AG04450 (cell line): ENCODE measurements around the gene PGM5. TPM values are rescaled to one million over a fixed set of nuclear protein-coding genes. Genes with fewer than 3 reads are reported as not detected.
A peak's percentile ranks its signal among the peaks of the same experiment; 100 is the strongest.

Experiments used
- CTCF ChIA-PET: fragments of 300-600, 350-600 bp; formaldehyde crosslinking; extraction: SDS; loops from one replicate; lab custom pipeline; 2022; ENCODE audit warnings: antibody characterized with exemption, inconsistent platforms; lab: Charles Lee
- POLR2A ChIA-PET: fragments of 350-600 bp; formaldehyde crosslinking; extraction: SDS; loops from one replicate; lab custom pipeline; 2021; ENCODE audit warnings: antibody characterized with exemption, inconsistent platforms; lab: Yijun Ruan, JAX
- DNase-seq: peaks from one replicate; pipeline ENCODE4 v3.0.0-alpha.2; 2011; ENCODE audit warnings: low read depth, low spot score
- H3K27ac ChIP-seq: one replicate; pipeline ENCODE4 v1.5.1; 2012; ENCODE audit warnings: low read depth, low read length, control low read depth
- H3K27me3 ChIP-seq: one replicate; pipeline ENCODE4 v1.6.0; 2012; ENCODE audit warnings: low read length; ENCODE audit not compliant: control insufficient read depth, insufficient read depth
- H3K4me3 ChIP-seq: 2 replicates; pipeline ENCODE4 v1.5.1; 2011; ENCODE audit warnings: mild to moderate bottlenecking, low read depth, low read length, control low read depth
- H3K9me3 ChIP-seq: 2 replicates; pipeline ENCODE4 v1.5.1; 2012; ENCODE audit warnings: low read length; ENCODE audit not compliant: control insufficient read depth, insufficient read depth
- CTCF ChIP-seq: IDR thresholded peaks from 2 replicates; pipeline ENCODE4 v1.5.1; 2011; ENCODE audit warnings: low read depth, low read length, control low read depth, inconsistent platforms
- polyA plus RNA-seq: library from polyadenylated mRNA; depleted of rRNA; stranded (reverse); fragments of >200 nt; gene quantifications from 2 replicates; pipeline ENCODE4 v1.2.3, GENCODE V29; 2011

Gene PGM5
- polyA plus RNA-seq, 1 experiment = 5.9 TPM

GRCh38 chr9:68546596-68547390 lies 190.4 kb downstream of the PGM5 start:
- CTCF ChIA-PET = no interaction called here
- Histone ChIP-seq H3K27me3 (no peaks in the 10 kb centered on the region), H3K27ac (no peak overlapping the region), H3K9me3 (no peaks in the 10 kb centered on the region), H3K4me3 (no peak overlapping the region)
- no peak for DNase-seq
- no peak for TF ChIP-seq CTCF
- POLR2A ChIA-PET = no interaction called here

DNA sequence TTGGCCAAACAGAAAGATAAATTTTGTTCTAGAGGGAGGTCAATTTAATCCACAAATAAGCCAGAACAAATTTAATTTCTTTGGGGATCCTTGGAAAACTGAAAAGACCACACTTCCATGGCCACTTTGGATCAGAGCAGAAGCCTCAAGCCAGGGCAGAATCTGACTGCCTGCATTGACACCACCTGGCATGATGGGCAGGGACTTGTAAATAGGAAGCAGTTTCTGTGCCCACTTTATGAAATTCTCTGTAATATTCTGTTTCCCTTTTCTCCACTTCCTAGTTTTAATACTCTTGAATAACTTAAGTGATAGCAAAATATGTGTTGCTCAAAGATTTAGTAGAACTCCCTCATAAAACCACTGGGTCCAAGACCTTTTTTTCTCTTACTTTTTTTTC lies 191.0 kb downstream of the PGM5 start:
- Histone ChIP-seq H3K9me3 (no peaks in the 10 kb centered on the region), H3K27ac (no peak overlapping the region), H3K4me3 (no peak overlapping the region), H3K27me3 (no peaks in the 10 kb centered on the region)
- no peak for TF ChIP-seq CTCF
- no peak for DNase-seq
- ChIA-PET CTCF (no interaction called here), POLR2A (no interaction called here)

DNA sequence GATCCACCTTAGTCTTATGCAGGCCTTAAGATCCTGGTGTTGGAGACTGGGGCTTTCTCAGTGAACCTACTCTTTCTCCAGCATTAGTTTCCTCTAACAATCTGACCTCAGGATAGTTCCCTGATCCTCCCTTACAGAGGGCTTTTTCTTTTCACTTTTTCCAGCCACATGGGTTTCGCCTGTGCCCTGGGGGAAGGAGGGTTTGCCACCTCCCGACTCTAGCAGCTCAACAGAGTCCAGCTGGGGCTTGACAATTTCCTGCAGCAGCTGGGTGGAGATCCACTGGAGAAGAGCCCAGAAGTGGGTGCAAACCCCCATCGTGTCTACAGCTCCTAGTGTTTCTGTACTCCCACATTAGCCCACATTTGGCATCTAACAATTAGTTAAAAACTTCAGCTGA lies 191.8 kb downstream of the PGM5 start:
- CTCF ChIA-PET = no interaction called here
- H3K27me3 ChIP-seq = no peaks in the 10 kb centered on the region
- POLR2A ChIA-PET = no interaction called here
- H3K27ac ChIP-seq = no peak overlapping the region
- no peaks in the 10 kb centered on the region for H3K9me3 ChIP-seq
- no peak overlapping the region for H3K4me3 ChIP-seq
- no peak for TF ChIP-seq CTCF
- DNase-seq = no peak

- Histone ChIP-seq H3K4me3 (no peak overlapping the region), H3K27ac (no peak overlapping the region), H3K27me3 (no peaks in the 10 kb centered on the region), H3K9me3 (no peaks in the 10 kb centered on the region)
- no peak for DNase-seq
- TF ChIP-seq CTCF = no peak
- POLR2A ChIA-PET = no interaction called here
- CTCF ChIA-PET = interaction anchor here (0.9 to 1.5 kb wide), 2 partner anchors 9 to 33 kb away, joined by 3 to 8 read pairs; no protein-coding TSS in a partner anchor
Observed at GRCh38 chr9:68551191-68551590, 194.8 kb downstream of the PGM5 start.

GRCh38 chr9:68552700-68553476 lies 196.5 kb downstream of the PGM5 start:
- no peak for TF ChIP-seq CTCF
- ChIA-PET CTCF (interaction anchor here (0.6 to 1.1 kb wide), 3 partner anchors 19 to 46 kb away, joined by 3 read pairs; no protein-coding TSS in a partner anchor), POLR2A (no interaction called here)
- DNase-seq = peak; percentile 68
- H3K9me3 ChIP-seq = no peaks in the 10 kb centered on the region
- no peak overlapping the region for H3K4me3 ChIP-seq
- H3K27ac ChIP-seq = no peak overlapping the region
- H3K27me3 ChIP-seq = no peaks in the 10 kb centered on the region
